HepG2 (cell line): ENCODE data around the gene POLE. TPM values are rescaled to one million over a fixed set of nuclear protein-coding genes. Genes with fewer than 3 reads are reported as not detected.

Experiments used
- ATAC-seq: fragments of 200-7000 bp; cut with Tn5 transposase; 3 replicates; pipeline ENCODE4 v1.9.1; 2020; ENCODE audit warnings: mild to moderate bottlenecking, moderate library complexity
- BruUV-seq: library from RNA; stranded (reverse); fragments of 400-500 nt; replicated peaks from 2 replicates; lab custom pipeline; 2021; lab: Mats Ljungman, UMichigan
- CTCF ChIA-PET: fragments of 300-600 bp; formaldehyde crosslinking; extraction: SDS; loops from one replicate; lab custom pipeline; 2021; ENCODE audit warnings: low total read pairs, inconsistent platforms, low intra/inter-chr PET ratio; lab: Yijun Ruan, JAX
- POLR2A ChIA-PET: fragments of 350-600 bp; sonication (Branson Sonifier 250); formaldehyde crosslinking; loops from one replicate; lab custom pipeline; 2020; ENCODE audit warnings: antibody characterized with exemption, inconsistent platforms; lab: Yijun Ruan, JAX
- DNase-seq: peaks from one replicate; pipeline ENCODE4 v3.0.0-alpha.2; 2015; ENCODE audit warnings: low spot score
- FAIRE-seq: peaks from 3 replicates; lab custom pipeline; 2011; peaks lifted over from hg19 to GRCh38; lab: Jason Lieb, UNC
- H2AFZ ChIP-seq: one replicate; pipeline ENCODE4 v1.6.1; 2011; ENCODE audit warnings: low read length, inconsistent platforms
- H3K27ac ChIP-seq: fragments of 300-600 bp; 3 replicates; pipeline ENCODE4 v1.8.0; 2011; ENCODE audit warnings: mixed run types, mild to moderate bottlenecking, mixed read lengths, low read length, inconsistent platforms; ENCODE audit not compliant: insufficient read depth; ENCODE audit errors: extremely low read length
- H3K27me3 ChIP-seq, 2 experiments: fragments of 200-600 bp in 1 of 2; 2 replicates in 1 of 2; 3 replicates in 1 of 2; pipeline versions ENCODE4 v1.6.0 to v1.8.0; 2011; ENCODE audit warnings: low read length in 2 of 2, mild to moderate bottlenecking in 2 of 2, moderate library complexity in 2 of 2, inconsistent platforms in 1 of 2; ENCODE audit not compliant: insufficient read depth in 2 of 2, control insufficient read depth in 1 of 2
- H3K36me3 ChIP-seq, 2 experiments: fragments of 200-600 bp in 1 of 2; replicated peaks in 1 of 2; 2 replicates in 1 of 2; 3 replicates in 1 of 2; pipeline versions ENCODE4 v1.5.1 to v1.8.0; 2011; ENCODE audit warnings: low read length in 2 of 2, inconsistent platforms in 1 of 2; ENCODE audit not compliant: insufficient read depth in 2 of 2, control insufficient read depth in 1 of 2
- H3K4me1 ChIP-seq: 2 replicates; pipeline ENCODE4 v1.5.1; 2012; ENCODE audit warnings: low read length, inconsistent platforms; ENCODE audit not compliant: insufficient read depth
- H3K4me2 ChIP-seq: 2 replicates; pipeline ENCODE4 v1.6.0; 2011; ENCODE audit warnings: low read depth, low read length, inconsistent platforms
- H3K4me3 ChIP-seq, 3 experiments: fragments of 200-600 bp in 1 of 3; sonication (generic), shearing (Covaris generic) in 1 of 3; replicated peaks in 1 of 3; 2 replicates each; pipeline ENCODE4 v1.5.1; 2011 to 2016; ENCODE audit warnings: low read length in 3 of 3, inconsistent platforms in 2 of 3, low read depth in 2 of 3, mild to moderate bottlenecking in 2 of 3, control low read depth in 1 of 3, mixed read lengths in 1 of 3; ENCODE audit not compliant: insufficient read depth in 1 of 3
- H3K79me2 ChIP-seq: one replicate; pipeline ENCODE4 v1.6.1; 2011; ENCODE audit warnings: low read length, inconsistent platforms; ENCODE audit not compliant: insufficient read depth
- H3K9ac ChIP-seq: 2 replicates; pipeline ENCODE4 v1.6.0; 2011; ENCODE audit warnings: mild to moderate bottlenecking, low read depth, low read length, inconsistent platforms; ENCODE audit not compliant: insufficient read depth
- H3K9me3 ChIP-seq: 2 replicates; pipeline ENCODE4 v1.5.1; 2012; ENCODE audit warnings: mild to moderate bottlenecking, low read length
- H4K20me1 ChIP-seq: 2 replicates; pipeline ENCODE4 v1.6.0; 2011; ENCODE audit warnings: inconsistent platforms, mild to moderate bottlenecking, low read length, moderate library complexity; ENCODE audit not compliant: insufficient read depth
- ATF6 ChIP-seq: sonication (generic); formaldehyde crosslinking; conservative IDR thresholded peaks from 2 replicates; pipeline ENCODE4 v1.4.0; 2020; ENCODE audit warnings: missing genetic modification reagents
- GABPB1 ChIP-seq: IDR thresholded peaks from 2 replicates; pipeline ENCODE4 v1.6.1; 2016; ENCODE audit warnings: mild to moderate bottlenecking, missing genetic modification reagents, moderate library complexity, missing compliant biosample characterization
- GTF2F1 ChIP-seq: fragments of 150-350 bp; IDR thresholded peaks from 2 replicates; pipeline ENCODE4 v1.6.1; 2014; ENCODE audit warnings: low read length
- KDM1A ChIP-seq: IDR thresholded peaks from 2 replicates; pipeline ENCODE4 v1.6.1; 2016; ENCODE audit warnings: missing compliant biosample characterization
- ZBTB20 ChIP-seq: sonication (generic); formaldehyde crosslinking; IDR thresholded peaks from 2 replicates; pipeline ENCODE4 v1.8.1; 2023; ENCODE audit warnings: missing genetic modification reagents, low read depth, mild to moderate bottlenecking, borderline replicate concordance
- ZBTB8A ChIP-seq: sonication (generic); formaldehyde crosslinking; IDR thresholded peaks from 2 replicates; pipeline ENCODE4 v1.4.0; 2020; ENCODE audit warnings: mild to moderate bottlenecking, low read depth, missing genetic modification reagents, borderline replicate concordance
- ZNF660 ChIP-seq: sonication (generic); formaldehyde crosslinking; IDR thresholded peaks from 2 replicates; pipeline ENCODE4 v1.5.1; 2020; ENCODE audit warnings: mild to moderate bottlenecking, low read depth, missing genetic modification reagents, borderline replicate concordance
- ZNF746 ChIP-seq: sonication (generic); formaldehyde crosslinking; IDR thresholded peaks from 2 replicates; pipeline ENCODE4 v1.8.0; 2022; ENCODE audit warnings: mild to moderate bottlenecking, missing genetic modification reagents
- ZSCAN25 ChIP-seq: sonication (generic); formaldehyde crosslinking; IDR thresholded peaks from 2 replicates; pipeline ENCODE4 v1.8.0; 2022; ENCODE audit warnings: mild to moderate bottlenecking, missing genetic modification reagents
- WGBS: methylation state at CpG from one replicate; pipeline ENCODE4 v1.1.6; 2017; ENCODE audit warnings: low lambda C conversion rate; 5-methylcytosine and 5-hydroxymethylcytosine counted together
- in situ Hi-C: cut with HindIII; loops from 2 replicates; pipeline ENCODE4 v1.10.0; 2017; ENCODE audit warnings: low pct_unique_long_range_greater_than_20kb; ENCODE audit not compliant: extremely low pct_ligation_motif_present
- intact Hi-C: fragments of 100-400 bp; cut with micrococcal nuclease; formaldehyde crosslinking; loops from one replicate; pipeline ENCODE4 v1.10.0; 2022; ENCODE audit not compliant: unreplicated experiment
- polyA plus RNA-seq, 8 experiments: library from polyadenylated mRNA; depleted of rRNA in 3 of 8; stranded (reverse) in 7 of 8; unstranded in 1 of 8; fragments of >200 nt; fragmentation: Illumina TruSeq in 4 of 8; extraction: Trizol in 4 of 8; gene quantifications; 2 replicates each; pipeline versions ENCODE4 v1.2.1 to v1.2.3, GENCODE V29; 2011 to 2016; ENCODE audit warnings: low read depth in 4 of 8, missing spikeins in 1 of 8, mixed read lengths in 1 of 8; ENCODE audit not compliant: insufficient read depth in 1 of 8
- total RNA-seq, 5 experiments: library from RNA; depleted of rRNA; stranded (reverse); fragments of >200 nt; fragmentation: Illumina TruSeq; extraction: Trizol; gene quantifications; 2 replicates each; pipeline ENCODE4 v1.2.3, GENCODE V29; 2016; ENCODE audit warnings: low read depth in 1 of 5

The POLE gene
- total and polyA plus RNA-seq, 2 of the 13 experiments (the other 11 are each of a cell fraction or from before 2014, with no cell fraction given) = 25.3 to 52.2 TPM

GRCh38 chr12:132624186-132624855, 62.8 kb downstream of the POLE start:
- H3K4me1 ChIP-seq = peaks cover 10% of the 10 kb centered on the region
- WGBS = 97% methylated on average over 17 of the region's 22 CpGs
- no peaks in the 10 kb centered on the region for H3K79me2 ChIP-seq
- H3K9ac ChIP-seq = no peak overlapping the region
- FAIRE-seq = no peak
- no peak overlapping the region for H3K4me3 ChIP-seq
- H3K36me3 ChIP-seq = peaks cover 12 to 23% of the 10 kb centered on the region in 2 experiments; a peak in 3 of 5 replicates
- no peaks in the 10 kb centered on the region; the same call in 1 of the 2 replicates for H4K20me1 ChIP-seq
- no TSS peak for BruUV-seq
- intact Hi-C loops = no loop called here
- H2AFZ ChIP-seq = no peak overlapping the region
- CTCF ChIA-PET = no interaction called here
- H3K27me3 ChIP-seq = no peaks in the 10 kb centered on the region
- no peaks in the 10 kb centered on the region for H3K9me3 ChIP-seq
- POLR2A ChIA-PET = no interaction called here
- no peak overlapping the region for H3K4me2 ChIP-seq
- TF ChIP-seq ZNF746 (no peak), GTF2F1 (no peak), ZSCAN25 (CRISPR knock-in tag) (no peak), KDM1A (CRISPR knock-in tag) (no peak)
- TF ChIP-seq, all 625 proteins: peak for 0
- H3K27ac ChIP-seq = no peak overlapping the region
- DNase-seq = no peak
- in situ Hi-C loops = no loop called here
- ATAC-seq = no peak

- Histone ChIP-seq H3K36me3 (peaks cover 8 to 20% of the 10 kb centered on the region in 2 experiments; a peak in 3 of 5 replicates), H2AFZ (no peak overlapping the region), H3K9me3 (no peaks in the 10 kb centered on the region), H4K20me1 (no peaks in the 10 kb centered on the region; the same call in 1 of the 2 replicates), H3K27me3 (no peaks in the 10 kb centered on the region), H3K4me1 (peaks cover 10% of the 10 kb centered on the region), H3K9ac (no peak overlapping the region), H3K79me2 (no peaks in the 10 kb centered on the region), H3K4me3 (no peak overlapping the region), H3K27ac (no peak overlapping the region), H3K4me2 (no peak overlapping the region)
- ATAC-seq (no peak), FAIRE-seq (no peak), DNase-seq (no peak)
- TF ChIP-seq ZNF660 (CRISPR knock-in tag) (no peak), GABPB1 (CRISPR knock-in tag) (no peak), ZBTB8A (CRISPR knock-in tag) (no peak), ZBTB20 (CRISPR knock-in tag) (no peak), ATF6 (CRISPR knock-in tag) (no peak)
- CTCF ChIA-PET = no interaction called here
- WGBS = 91% methylated on average over 16 of the region's 25 CpGs
- POLR2A ChIA-PET = no interaction called here
- in situ Hi-C loops (no loop called here), intact Hi-C loops (no loop called here)
- no TSS peak for BruUV-seq
These were observed 63.9 kb downstream of the POLE start for GRCh38 chr12:132623072-132623869.
